Measurements from ENCODE around the gene PRSS27. TPM values are rescaled to one million over a fixed set of nuclear protein-coding genes. Genes with fewer than 3 reads are reported as not detected.

The PRSS27 gene
- total RNA-seq, 4 donors from 2014 or later: 1.2 TPM; not detected in 2

DNA sequence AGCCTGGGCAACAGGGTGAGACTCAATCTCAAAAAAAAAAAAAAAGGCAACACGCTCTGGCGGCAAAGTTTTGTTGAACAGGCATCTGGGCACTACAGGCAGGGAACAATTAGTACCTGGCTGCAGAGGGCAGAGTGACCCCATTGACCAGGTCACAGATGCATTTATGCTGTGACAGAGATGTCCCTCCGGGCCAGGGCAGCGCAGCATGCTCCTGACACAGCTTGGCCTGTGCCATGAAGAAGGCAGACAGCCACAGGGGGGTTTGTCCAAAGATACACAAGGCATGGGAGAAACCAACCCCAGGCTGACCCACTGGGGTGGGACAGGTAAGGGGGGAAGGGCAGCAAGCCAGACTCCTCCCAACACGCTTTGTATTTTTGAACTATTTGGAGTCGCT is 24.7 kb upstream of the PRSS27 start:
- Histone ChIP-seq H3K4me1 (no peaks in the 10 kb centered on the region), H3K27me3 (no peaks in the 10 kb centered on the region), H3K4me3 (no peak overlapping the region), H3K27ac (no peak overlapping the region), H3K36me3 (no peaks in the 10 kb centered on the region), H3K9me3 (no peaks in the 10 kb centered on the region)
- no peak for DNase-seq
- TF ChIP-seq CTCF (IDR thresholded peaks at IDR 0.05) (no peak), POLR2A (IDR thresholded peaks at IDR 0.05) (no peak)

- DNase-seq: no peak
- TF ChIP-seq CTCF (IDR thresholded peaks at IDR 0.05): no peak
- Histone ChIP-seq H3K36me3 (no peaks in the 10 kb centered on the region), H3K4me3 (no peak overlapping the region), H3K4me1 (no peaks in the 10 kb centered on the region), H3K27me3 (no peaks in the 10 kb centered on the region), H3K9me3 (no peaks in the 10 kb centered on the region), H3K27ac (no peak overlapping the region)
Measured at GRCh38 chr16:2743007-2743810, 23.2 kb upstream of the PRSS27 start.

- Histone ChIP-seq H3K36me3 (no peaks in the 10 kb centered on the region), H3K4me1 (no peaks in the 10 kb centered on the region), H3K27ac (no peak overlapping the region), H3K9me3 (no peaks in the 10 kb centered on the region), H3K4me3 (no peak overlapping the region), H3K27me3 (no peaks in the 10 kb centered on the region)
- no peak for DNase-seq
- TF ChIP-seq CTCF (IDR thresholded peaks at IDR 0.05): no peak
- TF ChIP-seq POLR2A (IDR thresholded peaks at IDR 0.05): no peak
Measured at GRCh38 chr16:2742323-2743006, 22.4 kb upstream of the PRSS27 start.

GRCh38 chr16:2741168-2741567 is 21.1 kb upstream of the PRSS27 start:
- Histone ChIP-seq H3K4me3 (no peak overlapping the region), H3K27me3 (no peaks in the 10 kb centered on the region), H3K9me3 (no peaks in the 10 kb centered on the region), H3K4me1 (no peaks in the 10 kb centered on the region), H3K27ac (no peak overlapping the region), H3K36me3 (no peaks in the 10 kb centered on the region)
- TF ChIP-seq CTCF (IDR thresholded peaks at IDR 0.05): no peak
- no peak for TF ChIP-seq POLR2A (IDR thresholded peaks at IDR 0.05)
- no peak for DNase-seq

DNA sequence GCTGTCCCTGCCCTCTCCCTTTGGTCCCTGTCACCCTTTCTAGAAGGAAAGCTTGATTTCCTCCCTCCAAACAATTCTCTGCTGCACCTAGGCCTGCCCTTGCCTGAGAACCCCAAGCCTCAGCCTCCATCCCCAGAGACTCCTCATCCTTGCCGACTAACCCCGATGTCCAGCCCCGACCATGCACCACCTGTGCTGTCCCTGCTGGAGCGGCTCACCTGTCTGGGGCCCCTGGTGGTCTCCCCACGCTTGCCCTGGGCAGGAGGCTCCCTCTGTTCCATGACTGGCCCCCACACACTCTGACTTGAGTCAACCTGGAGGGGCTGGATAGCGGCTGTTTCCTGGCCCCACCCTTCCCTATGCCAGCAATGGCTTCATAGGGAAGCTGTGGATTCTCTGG is 20.5 kb upstream of the PRSS27 start:
- Histone ChIP-seq H3K9me3 (no peaks in the 10 kb centered on the region), H3K4me3 (no peak overlapping the region)
- TF ChIP-seq POLR2A (IDR thresholded peaks at IDR 0.05): no peak
- no peak for TF ChIP-seq CTCF (IDR thresholded peaks at IDR 0.05)

More for the DNA sequence above, 20.5 kb upstream of the PRSS27 start:
- no peak for DNase-seq
- H3K4me1 ChIP-seq: no peaks in the 10 kb centered on the region
- H3K36me3 ChIP-seq: no peaks in the 10 kb centered on the region
- no peak overlapping the region for H3K27ac ChIP-seq
- H3K27me3 ChIP-seq: no peaks in the 10 kb centered on the region

All from Peyer's patch (tissue), 4 donors.